Measurements from ENCODE around the gene FARP1.

The FARP1 gene

DNA sequence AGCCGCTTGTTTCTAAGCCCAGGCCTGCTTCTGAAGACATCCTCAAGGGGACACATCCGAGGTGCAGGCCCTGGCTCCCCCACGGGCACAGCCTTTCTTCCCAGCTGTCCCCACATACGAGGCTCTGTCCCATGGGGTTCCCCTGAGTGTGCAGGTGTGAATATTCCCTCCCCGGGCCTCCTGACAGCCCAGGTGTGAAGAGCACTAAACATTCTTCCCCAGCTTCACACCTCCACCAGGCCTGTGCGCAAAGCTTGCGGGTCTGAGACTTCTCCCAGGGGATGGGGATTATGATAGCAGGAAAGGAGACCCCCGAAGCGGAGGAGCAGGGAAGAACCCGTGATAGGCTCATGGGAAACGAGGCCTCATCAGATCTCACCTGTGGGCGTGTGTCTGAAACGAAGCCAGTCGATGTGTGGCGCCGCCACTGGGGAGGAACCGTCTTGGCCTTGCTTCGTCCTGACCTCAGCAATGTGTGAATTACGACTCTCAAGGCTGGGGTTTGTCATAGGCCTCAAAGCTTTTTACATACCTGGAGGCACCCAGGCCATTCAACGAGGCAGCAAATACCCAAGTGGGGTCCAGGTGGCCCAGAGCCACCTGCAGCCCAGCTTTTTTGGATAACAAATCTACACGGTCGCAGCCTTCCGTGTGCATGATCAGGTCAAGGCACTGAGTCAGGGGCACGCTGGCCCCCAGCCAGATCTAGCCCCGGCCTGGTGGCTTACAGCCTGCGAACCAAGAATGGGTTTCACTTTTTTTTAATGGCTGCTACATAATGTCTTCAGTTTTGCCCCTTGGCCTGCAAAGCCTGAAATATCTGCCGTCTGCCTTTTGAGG, 299.7 kb downstream of the FARP1 start:
- DNase-seq (ENCODE audit: low spot score), result no peak

DNA sequence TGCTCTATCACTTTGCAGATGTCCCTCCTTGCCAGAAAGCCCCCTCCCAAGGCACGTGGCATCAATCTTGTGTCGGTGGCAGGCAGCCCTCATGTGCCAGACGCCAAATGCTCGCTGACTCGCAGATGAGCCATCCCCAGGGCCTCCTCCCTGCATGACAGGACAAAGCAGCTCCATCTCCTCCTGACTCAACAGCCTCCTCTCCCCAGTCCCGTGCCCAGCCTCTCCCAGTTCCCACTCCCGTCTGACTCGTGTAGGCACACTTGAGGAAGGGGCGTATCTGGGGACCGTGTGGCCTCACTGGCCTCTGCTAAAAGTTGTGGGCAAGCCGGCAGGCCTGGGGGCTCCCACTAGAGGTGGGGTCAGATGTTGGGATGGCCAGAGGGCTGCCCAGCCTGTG, 300.4 kb downstream of the FARP1 start:
- peak; percentile 38 for DNase-seq (ENCODE audit: low spot score)

DNA sequence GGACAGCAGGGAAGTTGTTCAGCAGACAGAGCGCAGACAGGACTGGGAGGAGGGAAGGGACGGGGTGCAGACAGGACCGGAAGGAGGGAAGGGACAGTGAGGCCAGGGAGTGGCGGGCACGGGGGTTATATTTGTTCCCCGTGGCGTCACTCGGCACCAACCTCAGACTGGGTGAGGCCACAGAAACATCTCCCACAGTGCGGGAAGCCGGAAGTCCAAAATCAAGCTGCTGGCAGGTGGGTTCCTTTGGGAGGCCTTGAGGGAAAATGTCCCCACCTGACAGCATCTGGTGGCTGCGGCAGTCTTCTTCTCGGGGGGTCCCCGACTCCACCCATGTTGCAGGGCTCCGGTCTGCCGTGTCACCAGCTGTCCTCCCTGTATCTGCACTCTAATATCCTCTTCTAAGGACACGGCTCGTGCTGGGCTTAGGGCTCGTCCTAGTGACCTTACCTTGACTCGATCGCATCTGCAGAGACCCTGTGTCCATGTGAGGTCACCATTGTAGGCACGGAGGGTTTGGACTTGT, 301.0 kb downstream of the FARP1 start:
- no peak for DNase-seq (ENCODE audit: low spot score)

DNA sequence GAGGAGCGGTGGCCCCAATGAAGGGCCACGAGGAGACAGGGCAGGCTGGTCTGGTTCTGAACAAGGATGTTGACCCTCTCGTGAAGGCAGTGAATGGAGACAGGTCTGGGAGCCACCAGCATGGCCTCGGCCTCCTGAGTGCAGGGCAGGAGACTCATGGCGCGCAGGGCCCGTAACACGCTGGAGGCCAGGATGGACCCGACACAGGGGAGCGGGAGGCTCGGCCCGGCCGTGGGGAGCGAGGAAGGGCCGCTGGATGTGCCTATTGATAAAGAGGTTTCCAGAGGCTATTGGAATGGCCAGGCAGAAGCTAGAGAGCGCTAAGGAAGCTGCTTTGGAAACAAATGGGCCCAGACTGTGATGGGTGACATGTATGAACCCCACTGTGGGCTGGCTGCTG, 301.5 kb downstream of the FARP1 start:
- no peak for DNase-seq (ENCODE audit: low spot score)

DNA sequence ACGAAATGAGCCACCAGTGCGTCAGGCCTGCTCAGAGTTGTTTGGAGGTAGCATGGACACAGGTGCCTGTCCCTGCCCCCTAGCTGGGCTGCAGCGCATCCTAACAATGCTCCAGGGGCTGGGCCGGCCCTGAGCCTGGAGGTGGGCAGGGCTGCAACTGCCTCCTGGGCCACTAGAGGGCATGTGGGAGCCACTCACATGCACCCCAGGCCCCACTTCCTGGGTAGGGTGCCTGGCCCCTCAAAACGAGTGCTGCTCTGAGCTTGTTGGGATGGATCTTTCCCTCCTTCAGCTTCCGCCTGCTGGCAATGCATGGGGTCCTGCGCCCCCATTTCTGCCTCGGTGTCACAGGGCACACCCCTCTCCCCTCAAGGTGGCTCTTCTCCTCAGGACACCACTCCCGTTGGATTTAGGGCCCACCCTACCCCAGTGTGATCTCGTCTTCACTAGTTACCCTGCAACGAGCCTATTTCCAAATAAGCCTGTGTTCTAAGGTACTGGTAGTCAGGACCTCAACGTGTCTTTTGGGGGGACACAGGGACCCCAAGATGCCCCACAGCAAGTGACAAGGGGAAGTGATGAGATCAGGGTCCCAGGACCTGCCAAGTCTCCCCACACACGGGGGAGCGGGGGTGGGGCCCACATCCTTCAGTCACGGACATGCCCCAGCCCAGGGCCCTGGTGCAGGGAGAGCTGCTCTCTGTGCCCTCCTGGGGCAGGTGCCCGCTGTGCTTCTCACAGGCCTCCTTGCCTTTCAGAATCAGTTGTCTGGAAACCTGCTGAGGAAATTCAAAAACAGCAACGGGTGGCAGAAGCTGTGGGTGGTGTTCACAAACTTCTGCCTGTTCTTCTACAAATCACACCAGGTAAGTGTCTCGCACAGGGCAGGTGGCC, 302.7 kb downstream of the FARP1 start:
- peak; percentile 69 for DNase-seq (ENCODE audit: low spot score)

DNA sequence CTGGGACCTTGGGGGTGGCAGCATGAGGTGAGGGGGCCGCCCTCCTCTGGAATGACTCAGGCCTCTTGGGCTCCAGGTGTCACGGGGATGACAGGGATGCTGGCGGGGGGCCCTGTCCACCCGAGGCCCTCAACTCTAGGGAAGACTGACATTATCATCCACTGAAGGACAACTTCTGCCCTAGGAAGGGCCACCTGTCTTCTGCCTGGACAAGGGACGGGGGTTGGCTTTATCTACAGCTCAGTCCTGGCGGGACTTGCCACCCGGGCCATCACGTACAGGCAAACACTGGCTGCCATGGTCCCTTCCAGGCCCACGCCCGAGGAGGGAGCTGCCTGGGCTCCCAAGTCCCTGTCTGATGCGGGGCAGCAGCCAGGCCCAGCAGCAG, 303.3 kb downstream of the FARP1 start:
- DNase-seq (ENCODE audit: low spot score), result no peak

DNA sequence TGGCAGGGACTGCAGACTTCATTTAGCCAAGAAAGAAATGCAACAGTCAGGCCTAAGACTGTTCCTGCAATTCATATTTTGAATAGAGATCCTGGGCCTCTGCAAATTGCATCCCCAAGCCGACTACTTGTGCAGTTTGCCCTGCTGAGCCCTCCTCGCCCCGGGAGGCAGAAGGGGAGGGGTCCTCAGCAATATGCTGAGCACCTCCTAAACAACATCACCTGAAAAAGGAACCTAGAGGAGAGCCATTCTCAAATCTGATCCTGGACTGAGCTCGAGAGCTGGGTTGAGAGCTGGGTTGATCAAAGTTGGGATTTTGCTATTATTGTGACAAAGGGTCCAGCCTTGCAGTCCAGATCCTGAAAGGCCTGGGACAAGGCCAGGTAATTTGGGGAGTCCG, 304.2 kb downstream of the FARP1 start:
- DNase-seq (ENCODE audit: low spot score), result no peak

DNA sequence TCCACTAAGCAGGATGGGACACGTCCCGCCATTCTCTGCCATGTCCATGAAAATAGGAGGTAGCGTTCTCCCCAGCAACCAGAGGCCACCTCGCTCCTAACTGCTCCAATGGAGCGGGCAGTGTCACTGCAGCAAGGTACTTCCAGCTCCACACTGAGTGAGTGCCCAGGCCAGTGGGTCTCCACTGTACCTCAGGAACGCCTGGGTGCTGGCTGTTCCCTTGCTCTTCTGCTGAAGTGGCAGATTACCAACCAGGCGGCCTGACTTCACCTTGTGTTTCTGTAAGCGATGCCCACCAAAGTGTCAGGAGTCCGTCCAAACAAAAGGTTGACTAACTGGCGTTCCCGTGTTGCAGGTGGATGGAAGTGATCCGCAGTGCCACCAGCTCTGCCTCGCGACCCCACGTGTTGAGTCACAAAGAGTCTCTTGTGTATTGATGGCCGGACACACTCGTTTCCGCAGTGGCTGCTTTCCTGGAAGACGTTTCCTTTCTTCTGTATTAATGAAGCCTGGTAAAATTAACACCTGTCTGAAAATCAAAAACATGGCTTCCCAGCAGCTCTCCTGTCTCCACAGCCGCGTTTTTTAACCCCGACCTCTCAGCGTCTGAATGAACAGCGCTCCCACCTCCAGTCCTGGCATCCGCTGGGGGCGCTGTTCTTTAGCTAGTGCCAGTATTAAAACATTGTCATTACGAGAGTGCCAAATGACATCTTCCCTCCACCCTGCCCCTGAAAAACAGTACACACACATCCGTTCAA, 305.2 kb downstream of the FARP1 start:
- DNase-seq (ENCODE audit: low spot score), result no peak

DNA sequence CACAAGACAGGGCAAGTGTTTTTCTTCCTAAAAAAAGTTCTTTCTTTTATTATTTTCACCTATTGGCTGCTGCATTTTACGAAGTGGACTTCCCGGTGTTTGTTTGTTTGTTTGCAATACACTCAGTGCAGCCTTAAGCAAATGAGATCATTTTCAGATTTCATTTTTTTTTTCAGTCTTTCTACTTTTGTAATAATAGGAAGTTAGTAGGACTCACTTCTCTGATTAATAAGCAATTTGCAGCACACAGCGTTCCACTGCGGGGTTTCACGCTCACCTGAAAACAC, 305.7 kb downstream of the FARP1 start:
- no peak for DNase-seq (ENCODE audit: low spot score)

DNA sequence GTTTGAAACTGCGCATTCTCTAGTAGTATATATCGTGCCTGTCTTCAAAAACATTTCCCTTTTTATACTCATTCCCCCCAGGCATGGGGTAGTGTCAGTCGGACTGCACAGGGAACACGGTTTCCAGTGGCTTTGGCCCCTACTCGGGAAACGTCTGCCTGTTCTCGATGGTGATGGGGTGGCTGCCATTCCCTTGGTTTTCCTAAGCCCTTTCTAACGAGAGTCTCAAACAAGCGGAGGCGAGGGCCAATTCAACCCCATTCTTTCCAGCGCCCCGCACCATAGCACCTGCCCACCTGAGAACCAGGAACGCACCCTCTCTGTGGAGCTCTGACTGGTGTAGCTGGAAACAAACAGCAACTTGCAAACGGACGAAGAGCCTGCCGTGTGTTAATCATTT, 306.4 kb downstream of the FARP1 start:
- DNase-seq (ENCODE audit: low spot score), result no peak

DNA sequence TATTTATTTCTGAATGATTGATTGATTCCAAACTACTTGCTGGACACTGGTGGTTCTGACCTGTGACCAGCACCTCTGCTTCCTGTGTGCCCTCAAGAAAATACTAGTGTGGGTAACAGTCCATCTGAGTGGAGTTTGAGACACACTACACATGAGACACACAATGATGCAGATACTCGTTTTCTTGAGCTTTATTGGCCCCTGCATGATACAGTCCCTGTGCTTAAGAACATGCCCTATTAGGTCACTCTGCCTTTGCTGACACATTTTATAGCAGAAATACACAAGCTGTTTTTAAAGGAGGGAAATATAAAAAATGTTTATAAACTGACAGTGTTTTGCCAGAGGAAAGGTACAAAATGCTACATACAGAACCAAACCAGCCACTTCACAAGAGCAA, 307.1 kb downstream of the FARP1 start:
- DNase-seq (ENCODE audit: low spot score), result no peak

DNA sequence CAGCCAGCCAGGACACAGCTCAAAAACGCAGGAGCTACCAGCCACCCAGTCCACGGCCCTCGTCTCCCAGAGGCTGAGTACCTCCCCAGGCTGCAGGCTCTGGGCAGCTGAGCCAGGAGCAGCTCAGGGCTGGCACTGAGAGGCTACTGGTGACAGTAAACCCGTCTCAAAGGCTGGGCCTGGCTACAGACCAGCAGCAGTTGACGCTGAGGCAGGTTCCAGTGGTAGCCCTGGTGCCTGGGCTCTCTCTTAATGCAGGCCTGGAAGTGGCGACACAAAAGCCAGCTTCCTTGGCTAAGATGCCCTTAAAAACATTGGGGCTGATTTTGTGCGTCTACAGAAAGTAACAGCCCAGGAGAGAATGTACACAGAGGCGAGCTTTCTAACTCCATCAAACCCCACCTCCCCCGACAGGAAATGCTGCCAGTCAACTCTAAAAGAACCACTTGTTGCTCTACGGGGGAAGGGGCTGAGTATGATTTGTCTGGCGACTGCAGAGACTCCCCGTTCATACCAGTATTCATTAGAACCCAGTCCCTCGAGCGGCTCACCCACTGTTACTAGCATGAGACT, 307.7 kb downstream of the FARP1 start:
- DNase-seq (ENCODE audit: low spot score), result no peak

DNA sequence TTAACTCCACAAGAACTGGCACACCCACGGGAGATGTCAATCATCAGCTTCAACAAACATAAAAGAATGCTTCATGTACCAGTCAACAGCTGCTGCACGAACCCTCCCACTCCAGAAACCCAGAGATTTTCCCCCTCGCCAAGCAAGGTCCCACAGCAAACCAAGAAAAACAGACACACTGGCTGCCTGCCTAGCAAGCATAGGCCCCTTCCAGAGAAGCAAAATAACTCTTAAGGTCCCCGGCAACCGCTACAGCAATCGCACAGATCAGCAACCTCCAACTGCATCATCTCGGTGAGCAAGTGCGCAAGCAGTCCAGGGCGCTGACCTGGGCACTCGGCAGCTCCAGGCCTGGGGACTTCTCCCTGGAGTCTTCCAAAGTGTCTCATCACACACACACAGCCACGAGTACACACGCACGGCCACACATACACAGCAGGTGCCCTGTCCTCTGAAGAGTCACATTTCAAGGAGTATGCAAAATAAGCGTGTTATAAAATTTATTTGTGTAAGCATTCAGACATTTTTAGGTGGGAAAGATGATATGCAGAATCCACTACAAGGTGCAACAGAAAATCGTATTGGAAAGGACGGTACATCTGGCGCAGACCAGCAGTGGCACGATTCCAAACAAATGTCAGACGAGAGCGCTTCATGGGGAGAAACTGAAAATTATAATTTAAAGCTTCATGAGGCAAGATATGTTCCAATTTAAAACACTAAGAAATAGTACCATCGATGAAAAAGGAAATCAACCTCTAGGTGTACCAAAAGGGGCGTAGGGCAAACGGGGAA, 309.0 kb downstream of the FARP1 start:
- DNase-seq (ENCODE audit: low spot score), result no peak

DNA sequence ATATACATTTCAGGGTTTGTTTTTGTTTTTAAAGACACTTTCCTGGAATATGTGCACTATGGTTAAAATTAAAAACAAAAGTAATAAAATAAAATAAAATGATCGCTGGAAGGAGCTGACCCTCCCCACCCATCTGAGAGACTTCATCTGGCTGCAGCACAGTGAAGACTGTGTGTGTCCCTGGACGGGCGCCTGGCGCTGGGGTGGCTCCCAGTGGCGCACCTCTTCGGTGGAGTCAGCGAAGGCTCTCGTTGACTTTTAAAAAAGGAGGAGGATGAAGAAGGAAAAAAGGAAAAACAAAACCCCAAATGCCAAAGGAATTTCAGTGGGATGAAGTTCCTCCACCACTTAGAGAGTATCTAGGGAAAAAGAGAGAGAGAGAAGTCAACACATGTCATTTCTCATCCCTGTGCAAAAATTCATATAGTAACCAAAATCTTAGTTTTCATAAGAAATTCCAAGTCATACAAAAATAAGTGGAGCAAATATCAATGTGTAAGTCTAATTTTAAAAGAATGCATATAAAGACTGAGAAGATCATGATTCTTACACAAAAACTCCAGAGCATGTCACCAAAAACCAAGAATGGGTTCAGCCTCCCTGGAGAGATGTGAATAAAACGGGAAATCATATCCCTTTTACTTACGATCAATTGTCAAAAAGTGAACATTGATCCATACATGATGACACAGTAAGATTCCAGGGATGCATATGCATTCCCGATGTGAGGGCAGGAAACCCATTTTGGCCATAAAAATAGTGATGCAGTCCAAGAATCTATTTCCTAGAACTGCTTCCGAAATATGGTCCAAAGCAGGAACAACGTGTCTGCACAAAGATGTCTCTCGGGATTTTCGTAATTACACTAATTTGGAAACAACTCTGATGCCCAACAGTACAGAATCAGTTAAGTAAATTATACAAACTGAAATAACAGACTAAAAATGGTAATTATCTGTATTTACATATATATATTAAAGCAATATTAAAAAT, 310.3 kb downstream of the FARP1 start:
- no peak for DNase-seq (ENCODE audit: low spot score)

DNA sequence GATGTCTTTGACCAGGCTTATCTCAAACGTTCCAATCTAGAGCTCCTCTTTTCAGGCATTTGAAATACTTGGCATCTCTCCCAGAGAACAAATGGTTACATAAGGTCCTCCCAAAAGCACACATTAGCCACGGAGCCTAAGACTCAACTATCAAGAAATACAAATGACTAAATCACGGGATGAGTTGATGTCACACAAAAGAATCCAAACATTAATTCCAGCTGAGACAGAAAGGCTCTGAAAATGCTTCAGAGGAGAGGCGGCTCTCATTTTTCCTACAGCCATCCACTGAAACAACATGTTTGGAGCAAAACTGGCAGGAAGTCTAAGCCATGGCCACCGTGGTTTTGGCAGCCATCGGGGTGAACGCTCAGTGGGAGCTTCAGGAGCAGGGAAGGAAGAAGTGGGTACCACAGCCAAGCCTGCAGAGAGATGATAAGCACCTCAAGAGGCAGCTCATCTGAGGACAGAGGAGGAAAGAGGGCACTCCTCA, 311.5 kb downstream of the FARP1 start:
- DNase-seq (ENCODE audit: low spot score), result no peak

DNA sequence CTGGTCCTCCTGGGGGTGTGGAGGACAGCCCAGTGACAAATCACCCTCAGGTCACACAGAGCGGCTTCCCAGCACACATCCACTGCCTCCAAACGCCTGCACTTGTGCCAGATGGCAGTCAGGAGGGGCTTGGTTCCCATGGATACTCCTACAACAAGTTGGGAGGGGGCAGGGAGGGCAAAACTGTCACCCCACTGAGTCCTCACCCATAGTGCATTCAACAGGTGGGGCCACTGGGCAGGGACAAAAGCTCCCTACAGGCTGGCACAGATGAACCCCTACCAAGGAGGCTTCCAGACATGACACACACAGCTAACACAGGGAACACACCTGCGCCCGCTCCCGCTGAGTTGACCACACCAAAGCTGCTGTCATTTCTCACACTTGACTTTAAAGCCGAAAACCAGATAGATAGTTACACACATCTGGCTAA, 313.5 kb downstream of the FARP1 start:
- no peak for DNase-seq (ENCODE audit: low spot score)

DNA sequence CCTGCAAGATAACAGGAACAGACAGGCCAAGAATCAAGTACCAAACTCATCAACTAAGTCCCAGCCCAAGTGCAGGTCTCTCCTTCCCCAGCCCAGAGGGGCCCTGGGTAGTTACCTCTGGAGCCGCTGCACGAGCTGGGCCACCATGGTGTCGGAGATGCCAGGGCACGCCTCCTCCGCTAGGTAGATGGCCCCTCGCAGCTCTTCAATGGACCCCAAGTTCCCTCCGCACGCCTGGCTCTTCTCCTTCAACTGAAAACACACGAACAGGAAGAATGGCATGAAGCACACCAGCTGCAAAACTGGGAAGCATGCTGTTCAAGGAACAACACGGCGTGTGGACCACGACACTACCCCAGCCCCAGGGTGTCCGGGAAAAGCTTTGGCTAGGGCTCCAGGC, 314.2 kb downstream of the FARP1 start:
- DNase-seq (ENCODE audit: low spot score), result no peak

DNA sequence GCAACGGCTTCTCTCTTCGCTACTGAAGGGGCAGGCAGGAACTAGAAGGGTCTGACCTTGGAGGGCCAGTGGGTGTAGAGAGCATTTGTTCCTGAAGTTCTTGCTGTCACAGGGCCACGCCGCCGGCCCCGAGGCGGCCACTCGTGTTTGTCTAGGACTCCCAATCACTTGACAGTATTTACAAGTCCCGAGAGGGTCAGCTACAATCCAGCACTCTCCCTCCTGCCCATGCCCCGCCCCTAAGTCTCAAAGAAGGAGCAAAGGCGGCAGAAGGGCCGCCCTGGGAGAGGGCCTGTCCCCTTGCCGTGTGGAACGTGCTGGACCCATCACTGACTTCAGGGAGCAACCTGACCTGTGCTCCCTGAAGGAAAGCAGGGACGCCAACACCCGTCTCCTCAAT, 315.5 kb downstream of the FARP1 start:
- DNase-seq (ENCODE audit: low spot score), result no peak

DNA sequence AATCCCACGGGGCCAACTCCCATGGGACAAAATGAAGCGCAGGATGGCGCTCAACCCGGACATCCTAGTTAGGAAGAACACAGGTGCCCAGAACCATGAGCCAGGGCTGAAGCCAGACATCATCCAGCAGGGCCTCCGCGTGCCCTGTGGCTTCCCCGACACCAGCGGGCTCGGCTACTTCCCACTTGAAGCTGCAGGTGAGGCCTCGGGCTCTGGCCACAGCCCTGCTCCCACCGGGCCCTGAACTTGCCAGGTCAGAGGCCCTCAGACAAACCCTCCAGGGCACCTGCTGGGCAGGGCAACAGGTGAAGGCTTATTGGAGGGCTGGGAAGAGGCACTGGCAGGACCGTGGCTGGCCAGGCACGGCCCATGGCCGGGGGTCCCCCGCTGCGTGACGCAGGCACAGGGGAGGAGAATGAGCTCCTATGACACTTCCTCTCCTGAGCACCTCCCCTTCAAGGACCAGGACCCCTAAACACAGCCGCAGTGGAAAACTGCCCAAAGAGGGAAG, 316.3 kb downstream of the FARP1 start:
- no peak for DNase-seq (ENCODE audit: low spot score)
